Natural killer cell (primary cell): ENCODE data around the gene ADAMTS7. TPM values are rescaled to one million over a fixed set of nuclear protein-coding genes. Genes with fewer than 3 reads are reported as not detected.
"Not testable (repeated sequence)": the region's sequence is repeated elsewhere in the genome, so short reads cannot be mapped to it uniquely, and the experiment has no call there.

ENCODE experiments used
- ATAC-seq, 3 donors: fragments of 150-1000 bp in 2 of 3; fragments of 200-7000 bp in 1 of 3; cut with Tn5 transposase; 1 replicate in 1 of 3; 2 replicates in 2 of 3; pipeline ENCODE4 v1.10.0; 2021; ENCODE audit warnings: mild to moderate bottlenecking in 2 of 3, moderate library complexity in 2 of 3
- DNase-seq, 2 donors: peaks; one replicate each; pipeline versions ENCODE4 v3.0.0 to v3.0.0-alpha.2; 2013 to 2021; ENCODE audit warnings: mixed read lengths in 1 of 2
- H3K27ac ChIP-seq: one replicate; pipeline ENCODE4 v1.5.1; 2013; ENCODE audit warnings: mild to moderate bottlenecking, low read length
- H3K27me3 ChIP-seq: one replicate; pipeline ENCODE4 v1.6.1; 2013; ENCODE audit warnings: low read length; ENCODE audit not compliant: control insufficient read depth, insufficient read depth
- H3K36me3 ChIP-seq: one replicate; pipeline ENCODE4 v1.6.1; 2013; ENCODE audit warnings: low read length; ENCODE audit not compliant: control insufficient read depth, insufficient read depth
- H3K4me1 ChIP-seq: one replicate; pipeline ENCODE4 v1.6.1; 2013; ENCODE audit warnings: low read length; ENCODE audit not compliant: control insufficient read depth, insufficient read depth
- H3K4me3 ChIP-seq: one replicate; pipeline ENCODE4 v1.5.1; 2013; ENCODE audit warnings: low read length
- H3K9me3 ChIP-seq: one replicate; pipeline ENCODE4 v1.6.1; 2013; ENCODE audit warnings: low read length; ENCODE audit not compliant: control insufficient read depth, insufficient read depth
- H3K27ac Mint-ChIP-seq, 2 donors: one replicate each; pipeline ENCODE4 v1.8.0; 2022; ENCODE audit warnings: mild to moderate bottlenecking in 2 of 2, mixed read lengths in 2 of 2, moderate library complexity in 1 of 2
- H3K27me3 Mint-ChIP-seq, 2 donors: one replicate each; pipeline ENCODE4 v1.8.0; 2022; ENCODE audit warnings: low read depth in 2 of 2, mixed read lengths in 2 of 2
- H3K36me3 Mint-ChIP-seq: one replicate; pipeline ENCODE4 v1.8.0; 2022; ENCODE audit warnings: mixed read lengths
- H3K4me1 Mint-ChIP-seq, 2 donors: one replicate each; pipeline ENCODE4 v1.8.0; 2022; ENCODE audit warnings: mixed read lengths in 2 of 2
- H3K4me3 Mint-ChIP-seq: one replicate; pipeline ENCODE4 v1.8.0; 2022; ENCODE audit warnings: mild to moderate bottlenecking, moderate library complexity, mixed read lengths
- H3K9me3 Mint-ChIP-seq, 2 donors: one replicate each; pipeline ENCODE4 v1.8.0; 2022; ENCODE audit warnings: mixed read lengths in 2 of 2
- CTCF ChIP-seq: fragments of 200-600 bp; IDR thresholded peaks from one replicate; pipeline ENCODE4 v1.8.0; 2022; ENCODE audit warnings: antibody characterized with exemption
- WGBS: methylation state at CpG from one replicate; pipeline ENCODE4 v1.1.7; 2013; ENCODE audit warnings: missing lambda C conversion rate; ENCODE audit not compliant: insufficient coverage; 5-methylcytosine and 5-hydroxymethylcytosine counted together
- intact Hi-C: fragments of 100-400 bp; cut with micrococcal nuclease; formaldehyde crosslinking; loops from one replicate; pipeline ENCODE4 v1.14.2; 2022
- total RNA-seq, 4 donors: library from RNA; stranded (reverse); fragments of 120-200 nt in 1 of 4; gene quantifications; one replicate each; pipeline versions ENCODE4 v1.2.3 to v1.2.4, GENCODE V29; 2013 to 2022

The ADAMTS7 gene
- total RNA-seq, 3 donors from 2014 or later (not counting 1 experiment from before 2014, with no cell fraction given), result 0.10 to 0.16 TPM; not detected in 1

GRCh38 chr15:78766041-78766440, 45.2 kb downstream of the ADAMTS7 start:
- no peaks in the 10 kb centered on the region for H3K36me3 ChIP-seq
- DNase-seq, result no peak
- no peaks in the 10 kb centered on the region for H3K27me3 Mint-ChIP-seq
- intact Hi-C loops, result no loop called here
- no peak overlapping the region for H3K4me3 Mint-ChIP-seq
- no peak overlapping the region for H3K27ac ChIP-seq
- no peaks in the 10 kb centered on the region for H3K36me3 Mint-ChIP-seq
- no peaks in the 10 kb centered on the region for H3K27me3 ChIP-seq
- peaks cover 12 to 13% of the 10 kb centered on the region in 2 donors for H3K4me1 Mint-ChIP-seq
- no peaks in the 10 kb centered on the region for H3K9me3 Mint-ChIP-seq
- no peaks in the 10 kb centered on the region for H3K9me3 ChIP-seq
- 95% methylated on average over 6 of the region's 6 CpGs for WGBS
- no peak overlapping the region for H3K27ac Mint-ChIP-seq
- H3K4me1 ChIP-seq, result peaks cover 16% of the 10 kb centered on the region
- TF ChIP-seq CTCF, result no peak
- ATAC-seq, result no peak
- H3K4me3 ChIP-seq, result no peak overlapping the region

- H3K4me3 Mint-ChIP-seq, H3K27ac Mint-ChIP-seq, ATAC-seq, H3K9me3 Mint-ChIP-seq, H3K36me3 ChIP-seq, DNase-seq, H3K27me3 ChIP-seq, H3K9me3 ChIP-seq, intact Hi-C loops, H3K27ac ChIP-seq, H3K36me3 Mint-ChIP-seq, H3K4me3 ChIP-seq, H3K27me3 Mint-ChIP-seq: not testable (repeated sequence)
- H3K4me1 ChIP-seq, result peaks cover 24% of the 10 kb centered on the region
- 89% methylated on average over 17 of the region's 18 CpGs for WGBS
- peaks cover 15 to 20% of the 10 kb centered on the region in 2 donors for H3K4me1 Mint-ChIP-seq
Measured at GRCh38 chr15:78765154-78765860, 46.0 kb downstream of the ADAMTS7 start.

GRCh38 chr15:78764340-78765153, 46.7 kb downstream of the ADAMTS7 start:
- H3K9me3 ChIP-seq, H3K9me3 Mint-ChIP-seq, H3K27me3 ChIP-seq, intact Hi-C loops, ATAC-seq, H3K27ac ChIP-seq, H3K27me3 Mint-ChIP-seq, H3K36me3 Mint-ChIP-seq, DNase-seq, H3K4me3 ChIP-seq, H3K27ac Mint-ChIP-seq, H3K36me3 ChIP-seq, H3K4me3 Mint-ChIP-seq: not testable (repeated sequence)
- peaks cover 27% of the 10 kb centered on the region for H3K4me1 ChIP-seq
- peaks cover 15 to 21% of the 10 kb centered on the region in 2 donors for H3K4me1 Mint-ChIP-seq
- 88% methylated on average over 28 of the region's 28 CpGs for WGBS

GRCh38 chr15:78763796-78764241, 47.4 kb downstream of the ADAMTS7 start:
- H3K4me3 Mint-ChIP-seq, result no peak overlapping the region
- Histone ChIP-seq H3K27ac (no peak overlapping the region), H3K4me1 (peaks cover 28% of the 10 kb centered on the region), H3K27me3 (no peaks in the 10 kb centered on the region), H3K9me3 (no peaks in the 10 kb centered on the region), H3K36me3 (no peaks in the 10 kb centered on the region), H3K4me3 (no peak overlapping the region)
- intact Hi-C loops, result no loop called here
- WGBS, result 95% methylated on average over 26 of the region's 26 CpGs
- DNase-seq, result no peak
- H3K9me3 Mint-ChIP-seq, result no peaks in the 10 kb centered on the region
- no peaks in the 10 kb centered on the region for H3K36me3 Mint-ChIP-seq
- peaks cover 15 to 25% of the 10 kb centered on the region in 2 donors for H3K4me1 Mint-ChIP-seq
- no peak for ATAC-seq
- no peak for TF ChIP-seq CTCF
- H3K27me3 Mint-ChIP-seq, result no peaks in the 10 kb centered on the region
- H3K27ac Mint-ChIP-seq, result no peak overlapping the region
